H9 (cell line): ENCODE measurements around the gene HAGH. TPM values are rescaled to one million over a fixed set of nuclear protein-coding genes. Genes with fewer than 3 reads are reported as not detected.

ENCODE experiments used
- DNase-seq: peaks from one replicate; pipeline ENCODE4 v3.0.0-alpha.2; 2017
- H2AFZ ChIP-seq: one replicate; pipeline ENCODE4 v1.6.1; 2013; ENCODE audit warnings: mild to moderate bottlenecking, low read length, control low read depth, moderate library complexity
- H2AK5ac ChIP-seq: 2 replicates; pipeline ENCODE4 v1.6.1; 2013; ENCODE audit warnings: low read length, control low read depth, mixed read lengths; ENCODE audit not compliant: insufficient read length
- H2BK120ac ChIP-seq: one replicate; pipeline ENCODE4 v1.6.1; 2013; ENCODE audit warnings: low read depth, mild to moderate bottlenecking, low read length, control low read depth, inconsistent platforms; ENCODE audit not compliant: poor library complexity, severe bottlenecking
- H2BK12ac ChIP-seq: 2 replicates; pipeline ENCODE4 v1.6.1; 2013; ENCODE audit warnings: low read length, control low read depth, mixed read lengths, low read depth; ENCODE audit not compliant: insufficient read length
- H2BK15ac ChIP-seq: 2 replicates; pipeline ENCODE4 v1.6.1; 2013; ENCODE audit warnings: low read depth, low read length, control low read depth
- H2BK20ac ChIP-seq: one replicate; pipeline ENCODE4 v1.6.1; 2013; ENCODE audit warnings: low read depth, mild to moderate bottlenecking, low read length, control low read depth, inconsistent platforms; ENCODE audit not compliant: poor library complexity, severe bottlenecking
- H2BK5ac ChIP-seq: 2 replicates; pipeline ENCODE4 v1.6.1; 2013; ENCODE audit warnings: low read length, control low read depth, mixed read lengths; ENCODE audit not compliant: insufficient read length
- H3K14ac ChIP-seq: 2 replicates; pipeline ENCODE4 v1.6.1; 2013; ENCODE audit warnings: low read length, control low read depth; ENCODE audit not compliant: insufficient read depth
- H3K18ac ChIP-seq: 2 replicates; pipeline ENCODE4 v1.6.1; 2013; ENCODE audit warnings: low read depth, mild to moderate bottlenecking, mixed read lengths, low read length, control low read depth; ENCODE audit not compliant: insufficient read length
- H3K23ac ChIP-seq: 2 replicates; pipeline ENCODE4 v1.6.1; 2013; ENCODE audit warnings: low read length, control low read depth, mixed read lengths, low read depth; ENCODE audit not compliant: insufficient read length
- H3K23me2 ChIP-seq: 2 replicates; pipeline ENCODE4 v1.6.1; 2013; ENCODE audit warnings: low read depth, mild to moderate bottlenecking, mixed read lengths, low read length, control low read depth; ENCODE audit not compliant: insufficient read length, poor library complexity, severe bottlenecking
- H3K27ac ChIP-seq: 2 replicates; pipeline ENCODE4 v1.5.1; 2013; ENCODE audit warnings: low read length, control low read depth, mixed read lengths, low read depth; ENCODE audit not compliant: insufficient read length
- H3K27me3 ChIP-seq: 2 replicates; pipeline ENCODE4 v1.6.1; 2013; ENCODE audit warnings: low read length, control low read depth, inconsistent platforms; ENCODE audit not compliant: insufficient read depth
- H3K4ac ChIP-seq: 2 replicates; pipeline ENCODE4 v1.6.1; 2013; ENCODE audit warnings: low read depth, mild to moderate bottlenecking, control low read depth, inconsistent platforms, low read length, moderate library complexity
- H3K4me1 ChIP-seq: 2 replicates; pipeline ENCODE4 v1.6.1; 2013; ENCODE audit warnings: low read length, control low read depth, inconsistent platforms; ENCODE audit not compliant: insufficient read depth
- H3K4me2 ChIP-seq: 2 replicates; pipeline ENCODE4 v1.6.1; 2013; ENCODE audit warnings: low read length, control low read depth, mixed read lengths; ENCODE audit not compliant: insufficient read length, insufficient read depth
- H3K56ac ChIP-seq: 2 replicates; pipeline ENCODE4 v1.6.1; 2013; ENCODE audit warnings: low read depth, mild to moderate bottlenecking, mixed read lengths, low read length, control low read depth; ENCODE audit not compliant: insufficient read length
- H3K79me1 ChIP-seq: 2 replicates; pipeline ENCODE4 v1.6.1; 2013; ENCODE audit warnings: low read depth, mild to moderate bottlenecking, moderate library complexity, low read length, control low read depth, inconsistent platforms; ENCODE audit not compliant: insufficient read depth, poor library complexity, severe bottlenecking
- H3K79me2 ChIP-seq: 2 replicates; pipeline ENCODE4 v1.6.1; 2013; ENCODE audit warnings: low read length, control low read depth, inconsistent platforms; ENCODE audit not compliant: insufficient read depth
- H3K9ac ChIP-seq: 2 replicates; pipeline ENCODE4 v1.6.1; 2013; ENCODE audit warnings: low read length, control low read depth, mixed read lengths; ENCODE audit not compliant: insufficient read length; ENCODE audit errors: extremely low read depth
- H3K9me3 ChIP-seq: one replicate; pipeline ENCODE4 v1.6.1; 2013; ENCODE audit warnings: low read depth, low read length, inconsistent platforms; ENCODE audit not compliant: control insufficient read depth
- H3T11ph ChIP-seq: one replicate; pipeline ENCODE4 v1.6.1; 2013; ENCODE audit warnings: mild to moderate bottlenecking, low read length, control low read depth, inconsistent platforms
- H4K20me1 ChIP-seq: one replicate; pipeline ENCODE4 v1.6.1; 2013; ENCODE audit not compliant: control insufficient read depth, insufficient read length, insufficient read depth
- H4K5ac ChIP-seq: 2 replicates; pipeline ENCODE4 v1.6.1; 2013; ENCODE audit warnings: low read depth, mild to moderate bottlenecking, mixed read lengths, low read length, control low read depth; ENCODE audit not compliant: insufficient read length
- H4K8ac ChIP-seq: replicated peaks from 2 replicates; pipeline ENCODE4 v1.6.1; 2013; ENCODE audit warnings: low read length, control low read depth, mixed read lengths, low read depth; ENCODE audit not compliant: insufficient read length
- H4K91ac ChIP-seq: 2 replicates; pipeline ENCODE4 v1.6.1; 2013; ENCODE audit warnings: low read depth, mild to moderate bottlenecking, moderate library complexity, mixed read lengths, low read length, control low read depth; ENCODE audit not compliant: insufficient read length
- H3K27ac Mint-ChIP-seq, 3 experiments: 2 replicates in 2 of 3; 3 replicates in 1 of 3; pipeline ENCODE4 v1.8.0; 2020 to 2021; ENCODE audit warnings: mixed read lengths in 3 of 3, mild to moderate bottlenecking in 1 of 3, moderate library complexity in 1 of 3
- H3K27me3 Mint-ChIP-seq: 2 replicates; pipeline ENCODE4 v1.8.0; 2021; ENCODE audit warnings: low read depth, mild to moderate bottlenecking, moderate library complexity, mixed read lengths
- H3K36me3 Mint-ChIP-seq, 3 experiments: 2 replicates in 2 of 3; 3 replicates in 1 of 3; pipeline ENCODE4 v1.8.0; 2020 to 2021; ENCODE audit warnings: low read depth in 3 of 3, mixed read lengths in 3 of 3; ENCODE audit not compliant: insufficient read depth in 1 of 3
- H3K4me1 Mint-ChIP-seq, 2 experiments: 2 replicates each; pipeline ENCODE4 v1.8.0; 2020; ENCODE audit warnings: mixed read lengths in 2 of 2
- H3K4me3 Mint-ChIP-seq, 2 experiments: 2 replicates in 1 of 2; 3 replicates in 1 of 2; pipeline ENCODE4 v1.8.0; 2020 to 2021; ENCODE audit warnings: mild to moderate bottlenecking in 2 of 2, mixed read lengths in 2 of 2, moderate library complexity in 1 of 2
- H3K9me3 Mint-ChIP-seq, 2 experiments: 2 replicates in 1 of 2; 3 replicates in 1 of 2; pipeline ENCODE4 v1.8.0; 2020; ENCODE audit warnings: mild to moderate bottlenecking in 2 of 2, mixed read lengths in 2 of 2, moderate library complexity in 1 of 2
- CTCF ChIP-seq: fragments of 200-600 bp; sonication (generic); conservative IDR thresholded peaks from 3 replicates; pipeline ENCODE4 v1.8.0; 2021; ENCODE audit warnings: antibody characterized with exemption, mild to moderate bottlenecking
- WGBS: extraction: QIAGEN DNeasy Blood & Tissue Kit; methylation state at CpG from one replicate; pipeline ENCODE4 v1.1.7; 2013; ENCODE audit warnings: missing lambda C conversion rate, low lambda C conversion rate, mixed read lengths; ENCODE audit not compliant: insufficient read length; ENCODE audit errors: extremely low coverage; 5-methylcytosine and 5-hydroxymethylcytosine counted together
- total RNA-seq: library from RNA; stranded (reverse); gene quantifications from 2 replicates; pipeline ENCODE4 v1.2.1, GENCODE V29; 2021

HAGH gene
- total RNA-seq, 1 experiment from 2014 or later: 30.0 TPM

GRCh38 chr16:1760911-1761310 lies 65.7 kb downstream of the HAGH start:
- no CpG with 5 or more reads among the region's 15 CpGs for WGBS
- Histone ChIP-seq H3K18ac (no peak overlapping the region), H4K5ac (no peak overlapping the region), H3K23ac (no peak overlapping the region), H2AFZ (no peak overlapping the region), H3K27ac (no peak overlapping the region), H4K91ac (no peak overlapping the region), H3K9ac (no peak overlapping the region), H3K27me3 (no peaks in the 10 kb centered on the region), H2BK15ac (no peak overlapping the region), H3K4me1 (no peaks in the 10 kb centered on the region), H3K14ac (no peak overlapping the region), H2BK5ac (no peak overlapping the region), H3K79me2 (no peaks in the 10 kb centered on the region), H3K4me2 (no peak overlapping the region), H3T11ph (no peak overlapping the region), H4K20me1 (no peaks in the 10 kb centered on the region), H3K9me3 (no peaks in the 10 kb centered on the region), H3K56ac (no peak overlapping the region), H4K8ac (no peak overlapping the region), H2AK5ac (no peak overlapping the region), H3K79me1 (no peaks in the 10 kb centered on the region), H3K4ac (no peak overlapping the region), H2BK20ac (no peak overlapping the region), H2BK120ac (no peak overlapping the region), H3K23me2 (peaks cover 3% of the 10 kb centered on the region), H2BK12ac (no peak overlapping the region)
- no peak for TF ChIP-seq CTCF
- Mint-ChIP-seq H3K4me3 (no peak overlapping the region; a peak in 1 of 5 replicates), H3K36me3 (peaks cover 5 to 19% (median 11%) of the 10 kb centered on the region in 3 experiments; a peak in 6 of 7 replicates), H3K27ac (no peak overlapping the region), H3K4me1 (no peaks in the 10 kb centered on the region), H3K27me3 (no peaks in the 10 kb centered on the region), H3K9me3 (no peaks in the 10 kb centered on the region)
- DNase-seq: no peak
